ENCODE data around the gene PCBP3. TPM values are rescaled to one million over a fixed set of nuclear protein-coding genes. Genes with fewer than 3 reads are reported as not detected.
"Not testable (repeated sequence)": the region's sequence is repeated elsewhere in the genome, so short reads cannot be mapped to it uniquely, and the experiment has no call there.

The PCBP3 gene
- polyA plus RNA-seq, 3 donors, result 1.7 to 2.5 (median 2.4) TPM

DNA sequence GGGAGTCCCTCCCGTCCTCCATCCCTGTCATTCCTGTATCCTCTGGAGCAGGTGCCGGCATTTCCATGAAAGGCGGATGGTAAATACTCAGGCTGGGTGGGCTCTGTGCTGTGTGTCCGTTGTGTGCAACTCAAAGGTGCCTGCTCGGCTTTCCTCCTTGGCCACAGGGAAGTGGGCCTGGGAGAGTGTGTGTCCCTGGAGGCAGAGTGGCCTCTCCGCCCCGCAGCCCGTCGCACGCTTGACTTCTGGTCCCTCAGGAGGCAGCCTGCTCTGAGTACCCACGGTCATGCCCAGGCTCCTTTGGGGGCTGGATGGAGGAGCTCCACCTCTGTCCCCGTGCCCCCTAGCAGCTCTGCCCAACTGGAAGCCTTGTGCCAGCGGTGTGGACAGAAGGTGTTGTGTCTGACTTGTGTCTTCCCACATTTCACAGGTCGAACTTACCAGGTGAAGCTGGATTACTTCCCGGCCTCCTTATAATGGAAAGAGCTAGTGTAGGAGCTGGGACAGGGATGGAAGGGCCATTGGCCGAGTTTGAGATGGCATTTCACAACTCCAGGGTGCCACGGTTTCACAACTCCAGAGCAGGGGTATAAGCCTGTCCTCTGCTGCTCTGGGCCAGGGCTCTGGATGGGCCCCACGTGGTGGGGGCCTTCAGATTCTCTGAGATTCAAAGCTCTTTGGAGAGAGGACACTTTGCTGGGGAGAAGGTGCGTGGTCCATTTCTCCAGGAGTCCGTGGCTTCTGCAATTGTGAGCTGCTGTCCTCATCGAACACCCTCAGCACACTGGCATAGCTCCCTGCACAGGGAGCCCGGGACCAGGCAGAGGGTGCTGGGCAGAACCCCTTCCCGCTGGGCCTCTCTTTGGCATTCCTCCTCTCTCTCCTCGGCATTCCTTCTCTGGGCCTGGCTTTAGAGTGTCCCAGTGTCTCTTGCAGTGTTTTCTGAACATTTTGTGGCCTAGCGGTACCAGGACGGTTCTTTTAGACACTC lies 185.3 kb downstream of the PCBP3 start:
- no peak for DNase-seq (ENCODE audit: extremely low read depth in 1 of 11, low read depth in 9 of 11, low spot score in 4 of 11)

DNA sequence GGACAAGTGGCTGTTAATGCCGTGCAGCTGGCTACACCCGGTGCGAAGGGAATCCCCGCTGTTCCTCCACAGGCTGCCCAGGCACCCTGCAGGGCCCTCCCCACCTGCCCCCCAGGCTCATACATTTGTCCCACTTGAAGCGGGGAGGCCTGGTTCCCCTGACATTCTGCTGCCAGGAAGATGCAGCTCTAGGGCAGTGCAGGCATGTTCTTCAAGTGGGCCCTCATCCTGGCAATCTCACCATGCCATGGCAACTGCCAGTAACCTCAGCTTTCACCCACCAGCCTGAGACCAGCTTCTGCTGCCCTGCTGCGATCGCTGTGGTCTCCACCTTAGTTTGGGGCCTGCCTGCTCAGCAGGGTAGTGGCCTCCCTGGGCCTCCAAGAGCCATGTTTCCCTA lies 186.1 kb downstream of the PCBP3 start:
- no peak for DNase-seq (ENCODE audit: extremely low read depth in 1 of 11, low read depth in 9 of 11, low spot score in 4 of 11)

DNA sequence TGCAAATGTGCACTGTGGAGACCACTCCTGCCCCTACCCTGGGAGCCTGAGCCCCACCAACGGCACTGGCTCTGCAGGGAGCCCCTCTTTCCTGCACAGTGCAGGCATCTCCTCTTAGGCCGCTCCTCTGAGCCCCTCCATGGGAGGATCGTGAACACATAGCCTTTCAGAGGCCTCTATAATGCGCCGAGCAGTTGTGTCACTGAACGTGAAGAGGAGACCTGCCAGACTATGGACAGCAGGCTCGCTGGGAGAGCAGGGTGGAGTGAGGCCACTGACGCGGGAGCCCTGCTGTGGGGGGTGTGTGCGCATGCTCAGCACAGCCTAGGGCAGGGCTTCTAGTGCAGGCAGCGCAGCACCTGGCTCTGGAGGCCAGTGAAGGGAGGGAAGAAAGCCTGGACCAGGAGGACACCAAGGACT lies 186.7 kb downstream of the PCBP3 start:
- DNase-seq (ENCODE audit: extremely low read depth in 1 of 11, low read depth in 9 of 11, low spot score in 4 of 11), result no peak

DNA sequence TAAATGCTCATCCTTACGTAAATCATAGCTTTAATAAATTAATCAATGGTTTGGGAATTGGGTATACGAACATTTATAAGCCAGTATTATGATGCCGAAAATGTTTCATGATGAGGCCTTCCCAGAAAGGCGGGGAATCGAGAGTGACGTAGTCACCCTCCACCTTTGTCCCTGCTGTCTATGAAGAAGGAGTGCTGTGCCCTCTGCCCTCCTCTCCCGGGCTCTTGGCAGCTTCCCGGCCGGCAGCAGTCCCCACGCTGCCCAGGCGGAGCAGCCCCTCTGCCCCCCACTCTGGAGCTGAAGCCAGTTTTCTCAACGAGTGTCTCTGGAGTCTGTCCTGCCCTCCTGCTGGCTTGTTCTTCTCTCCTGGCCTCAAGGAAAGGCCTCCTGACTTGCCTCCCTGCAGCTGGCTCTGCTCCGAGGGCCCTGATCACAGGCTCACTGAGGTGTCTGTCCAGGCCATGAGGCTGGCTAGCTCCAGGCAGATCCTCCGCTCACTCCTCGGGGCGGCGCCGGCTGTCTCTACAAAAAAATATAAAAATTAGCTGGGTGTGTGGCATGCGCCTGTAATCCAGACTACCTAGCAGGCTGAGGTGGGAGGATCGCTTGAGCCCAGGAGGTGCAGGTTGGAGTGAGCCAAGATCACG lies 187.3 kb downstream of the PCBP3 start:
- DNase-seq (ENCODE audit: extremely low read depth in 1 of 11, low read depth in 9 of 11, low spot score in 4 of 11), result no peak

DNA sequence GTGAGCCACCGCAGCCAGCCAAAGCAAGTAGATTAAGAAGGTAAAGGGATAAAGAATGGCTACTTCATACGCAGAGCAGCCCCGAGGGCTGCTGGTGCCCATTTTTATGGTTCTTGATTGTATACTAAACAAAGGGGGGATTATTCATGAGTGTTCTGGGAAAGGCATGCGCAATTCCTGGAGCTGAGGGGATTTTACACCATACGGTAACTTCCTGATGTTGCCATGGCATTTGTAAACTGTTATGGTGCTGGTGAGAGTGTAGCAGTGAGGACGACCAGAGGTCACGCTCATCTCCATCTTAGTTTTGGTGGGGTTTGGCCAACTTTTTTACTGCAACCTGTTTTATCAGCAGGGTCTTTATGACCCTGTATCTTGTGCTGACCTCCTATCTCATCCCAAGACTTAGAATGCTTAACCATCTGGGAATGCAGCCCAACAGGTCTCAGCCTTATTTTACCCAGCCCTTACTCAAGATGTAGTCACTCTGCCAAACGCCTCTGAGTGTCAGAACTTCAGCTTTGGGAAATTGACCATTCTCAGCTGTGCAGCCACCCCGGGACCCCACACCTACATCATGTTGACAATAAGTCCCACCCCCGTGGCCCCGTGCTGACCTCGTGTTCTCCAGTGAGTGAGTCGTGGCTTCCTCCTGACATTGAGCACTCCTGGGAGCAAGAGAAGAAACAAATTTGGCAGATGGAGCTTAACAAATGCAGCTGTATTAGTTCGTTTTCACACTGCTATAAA lies 188.6 kb downstream of the PCBP3 start:
- DNase-seq (ENCODE audit: extremely low read depth in 1 of 11, low read depth in 9 of 11, low spot score in 4 of 11), result no peak

DNA sequence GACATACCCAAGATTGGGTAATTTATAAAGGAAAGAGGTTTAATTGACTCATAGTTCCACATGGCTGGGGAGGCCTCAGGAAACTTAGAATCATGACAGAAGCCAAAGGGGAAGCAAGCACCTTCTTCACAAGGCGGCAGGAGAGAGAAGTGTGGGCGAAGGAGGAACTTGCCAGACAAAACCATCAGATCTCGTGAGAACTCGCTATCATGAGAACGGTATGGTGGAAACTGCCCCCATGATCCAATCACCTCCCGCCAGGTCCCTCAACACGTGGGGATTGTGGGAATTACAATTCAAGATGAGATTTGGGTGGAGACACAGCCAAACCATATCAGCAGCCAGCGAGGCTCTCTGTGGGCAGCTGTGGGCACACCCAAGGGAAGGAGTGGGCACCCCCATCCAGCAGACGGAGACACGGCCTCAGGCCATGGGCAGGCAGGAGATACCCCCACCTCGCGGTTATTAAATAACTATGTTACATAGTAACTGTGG lies 189.3 kb downstream of the PCBP3 start:
- DNase-seq (ENCODE audit: extremely low read depth in 1 of 11, low read depth in 9 of 11, low spot score in 4 of 11), result not testable (repeated sequence)

DNA sequence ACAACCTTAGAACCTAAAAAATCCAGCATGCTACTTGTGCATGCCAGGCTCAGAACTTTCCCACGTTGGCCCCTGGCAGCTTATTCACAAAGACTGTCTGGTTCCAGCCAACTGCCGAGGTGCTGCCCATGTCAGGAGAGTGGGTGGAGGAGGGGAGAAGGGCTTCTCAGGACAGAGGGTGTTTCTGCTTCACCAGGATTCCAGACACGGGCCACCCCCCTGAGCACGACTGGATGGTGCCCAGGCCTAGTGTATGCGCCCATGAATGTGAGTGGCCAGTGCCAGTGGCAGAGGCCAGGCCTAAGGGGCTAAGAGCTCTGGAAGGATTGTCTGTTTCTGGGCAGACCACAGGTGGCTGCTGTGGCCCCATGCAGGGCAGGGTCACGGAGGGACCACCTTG lies 189.9 kb downstream of the PCBP3 start:
- no peak for DNase-seq (ENCODE audit: extremely low read depth in 1 of 11, low read depth in 9 of 11, low spot score in 4 of 11)

DNA sequence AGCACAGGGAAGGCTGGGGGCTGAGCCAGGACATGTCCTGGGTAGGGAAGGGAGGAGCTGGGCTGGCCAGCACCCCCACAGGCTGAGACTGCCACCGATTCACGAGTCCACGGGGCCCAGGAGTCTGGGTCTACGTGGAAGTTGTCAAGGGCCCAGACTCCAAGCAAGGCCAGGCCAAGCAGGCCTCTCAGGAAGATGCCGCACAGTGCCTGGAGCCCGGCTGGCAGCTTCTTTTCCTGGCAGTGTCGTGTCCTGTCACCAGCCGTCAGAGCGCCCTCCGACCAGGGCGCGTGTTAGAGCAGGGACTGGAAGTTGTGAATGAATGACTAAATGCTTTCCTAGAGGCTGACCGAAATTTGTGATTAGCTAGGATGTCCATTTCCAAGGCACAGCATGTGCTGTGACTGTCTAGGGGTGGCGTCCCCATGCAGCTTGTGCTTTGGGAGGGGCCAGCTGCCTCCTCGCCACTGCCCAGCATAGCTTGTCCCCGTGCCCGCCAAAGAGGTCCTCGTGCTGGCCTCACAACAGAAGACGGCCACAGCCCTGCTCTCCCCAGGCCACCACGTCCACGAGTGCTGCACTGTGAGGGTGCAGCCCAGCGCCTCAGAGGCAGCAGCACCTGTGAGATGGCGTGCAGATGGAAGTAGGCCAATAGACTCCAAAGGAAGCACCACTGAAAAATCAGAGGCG lies 190.6 kb downstream of the PCBP3 start:
- no peak for DNase-seq (ENCODE audit: extremely low read depth in 1 of 11, low read depth in 9 of 11, low spot score in 4 of 11)

DNA sequence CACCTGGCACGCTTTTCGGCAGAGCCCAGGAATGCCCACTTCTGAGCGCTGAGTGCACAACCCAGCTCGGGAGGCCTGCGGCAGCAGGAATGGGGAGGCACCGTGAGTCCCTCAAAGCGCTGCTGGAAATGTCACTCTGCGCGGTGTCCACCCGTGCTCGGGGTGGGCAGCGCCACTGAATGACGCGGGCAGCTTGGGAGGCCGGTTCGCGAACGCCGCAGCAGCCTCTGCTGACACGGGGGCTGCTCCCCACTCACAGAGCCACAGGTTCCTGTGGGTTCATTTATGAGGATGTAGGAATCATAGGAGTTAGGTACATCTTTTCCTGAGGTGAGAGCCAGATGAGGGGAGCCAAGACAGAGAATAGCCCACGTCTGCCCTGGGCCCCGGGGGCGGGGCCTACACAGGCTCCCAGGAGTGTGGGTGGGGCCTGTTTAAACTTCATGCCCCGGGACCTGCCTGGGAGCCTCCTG lies 191.3 kb downstream of the PCBP3 start:
- no peak for DNase-seq (ENCODE audit: extremely low read depth in 1 of 11, low read depth in 9 of 11, low spot score in 4 of 11)

DNA sequence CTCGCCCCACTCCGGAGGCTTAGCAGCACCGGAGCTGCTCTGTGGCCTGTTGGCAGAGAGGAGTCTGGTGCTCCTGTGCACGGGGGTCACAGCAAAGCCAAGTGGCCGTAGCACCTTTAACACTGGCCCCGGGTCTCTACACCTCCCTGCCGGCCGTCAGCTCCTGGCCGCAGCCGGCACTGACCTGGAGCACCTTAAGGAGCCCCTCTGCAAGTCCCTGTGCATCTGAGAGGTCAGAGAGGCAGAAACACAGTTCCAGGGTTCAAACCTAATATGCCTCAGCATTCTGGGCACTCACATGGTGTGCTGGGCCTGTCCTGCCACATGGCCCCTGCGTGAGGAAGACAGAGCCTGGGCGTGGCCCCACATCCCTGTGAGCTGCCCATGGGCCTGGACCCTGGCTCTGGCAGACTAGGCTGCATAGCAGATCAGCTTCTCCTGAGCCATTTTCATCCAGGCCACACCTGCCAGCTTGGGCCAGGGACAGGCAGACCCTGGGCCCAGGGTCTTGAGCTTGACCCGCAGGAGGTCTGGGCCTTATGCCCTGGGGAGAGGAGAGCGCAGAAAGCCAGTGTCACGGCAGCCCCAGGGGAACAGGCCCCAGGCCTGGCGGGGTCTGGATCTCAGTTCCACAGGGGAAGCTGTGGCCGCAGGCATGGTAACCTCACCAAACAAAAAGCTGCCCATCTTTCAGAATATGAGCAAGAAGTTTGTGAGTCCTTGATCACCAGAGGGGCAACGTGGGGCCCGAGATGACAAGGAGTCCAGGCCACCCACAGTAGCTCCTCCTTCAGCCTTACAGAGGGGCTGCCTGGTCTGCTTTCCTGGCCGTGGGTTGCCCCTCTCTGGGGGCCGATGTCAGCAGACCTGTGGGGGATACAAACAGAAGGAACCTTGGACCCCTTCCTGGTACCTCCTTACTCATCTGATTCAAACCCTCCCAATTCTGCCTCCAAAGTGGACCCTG lies 192.1 kb downstream of the PCBP3 start:
- DNase-seq (ENCODE audit: extremely low read depth in 1 of 11, low read depth in 9 of 11, low spot score in 4 of 11), result no peak

DNA sequence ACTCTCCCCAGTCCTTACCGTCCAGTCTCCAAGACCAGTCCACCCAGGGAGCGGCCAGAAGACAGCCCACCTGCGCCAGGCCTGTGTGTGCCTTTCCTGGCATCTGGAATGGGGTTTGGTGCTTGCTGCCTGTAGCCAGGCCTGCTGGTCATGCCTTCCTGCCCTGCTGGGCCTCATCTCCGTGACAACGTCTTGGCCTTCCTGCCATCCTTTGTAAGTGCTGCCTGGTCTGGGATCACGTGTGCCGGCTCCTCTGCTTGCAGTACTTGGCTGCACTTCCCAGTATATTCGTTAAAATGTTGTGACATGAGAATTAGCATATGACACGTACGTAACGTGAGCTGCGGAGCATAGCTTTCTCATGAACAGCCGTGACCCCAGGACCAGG lies 192.7 kb downstream of the PCBP3 start:
- DNase-seq (ENCODE audit: extremely low read depth in 1 of 11, low read depth in 9 of 11, low spot score in 4 of 11), result no peak

DNA sequence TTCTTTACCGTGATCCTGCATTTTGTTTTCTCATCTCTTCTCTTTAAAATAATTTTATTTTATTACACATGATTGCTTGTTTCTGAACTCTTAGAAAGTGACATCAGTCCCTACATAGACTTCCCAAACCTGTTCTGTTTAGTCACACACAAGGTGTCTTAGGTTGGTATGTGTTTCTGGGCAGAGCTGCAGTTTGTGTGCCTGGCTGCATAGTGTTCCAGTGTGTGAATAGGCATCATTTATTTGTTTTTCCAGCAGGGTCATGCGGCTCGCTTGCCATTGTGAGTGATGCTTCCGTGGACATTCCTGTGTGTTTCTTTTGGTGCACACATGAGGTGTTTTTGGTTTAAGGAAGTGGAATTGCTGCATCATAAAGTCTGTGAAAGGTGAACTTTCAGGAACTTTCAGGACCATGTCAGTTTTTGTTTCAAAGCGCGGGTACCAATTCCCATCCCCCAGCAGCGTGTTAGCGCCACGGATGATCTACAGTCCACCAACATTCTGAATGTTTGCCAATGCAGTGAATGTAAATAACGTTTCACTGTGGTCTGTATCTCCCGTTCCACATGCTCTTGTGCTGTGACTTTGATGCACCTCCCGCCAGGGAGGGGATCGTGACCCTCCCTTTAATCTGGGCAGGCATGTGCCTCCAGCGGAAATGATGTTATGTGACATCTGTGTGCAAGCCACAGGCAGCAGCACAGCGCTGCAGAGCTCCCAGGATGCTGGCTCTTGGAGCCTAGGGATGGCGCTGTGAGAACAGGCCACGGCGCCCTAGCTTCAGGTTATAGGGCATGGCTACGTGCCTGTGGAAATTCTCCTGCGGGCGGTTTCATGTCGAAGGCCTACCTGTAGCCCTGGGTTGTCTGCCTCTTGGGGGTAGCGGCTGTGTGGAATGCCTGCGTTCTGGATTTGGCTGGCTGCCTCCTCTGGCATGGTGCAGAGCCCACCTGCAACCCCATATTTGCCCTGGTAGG lies 193.5 kb downstream of the PCBP3 start:
- no peak for DNase-seq (ENCODE audit: extremely low read depth in 1 of 11, low read depth in 9 of 11, low spot score in 4 of 11)

DNA sequence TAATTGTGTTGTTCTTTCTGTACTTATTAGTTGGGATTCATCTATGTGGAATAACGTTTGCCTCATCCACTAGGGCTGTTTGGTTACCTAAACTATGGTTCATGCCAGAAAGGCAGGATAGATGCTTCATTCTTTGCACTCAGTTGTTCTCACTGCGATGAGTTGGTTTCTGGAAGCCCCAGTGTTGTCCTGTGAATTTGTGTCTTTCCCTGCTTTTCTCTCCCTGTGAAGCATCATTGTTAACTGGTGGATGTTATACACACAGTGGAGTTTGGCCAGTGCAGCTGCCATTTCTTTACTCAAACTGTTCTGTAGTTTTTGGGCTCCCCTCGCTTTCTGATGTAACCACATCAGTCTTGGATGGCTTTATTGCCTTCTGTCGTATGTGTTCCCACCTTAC lies 194.4 kb downstream of the PCBP3 start:
- DNase-seq (ENCODE audit: extremely low read depth in 1 of 11, low read depth in 9 of 11, low spot score in 4 of 11), result no peak

DNA sequence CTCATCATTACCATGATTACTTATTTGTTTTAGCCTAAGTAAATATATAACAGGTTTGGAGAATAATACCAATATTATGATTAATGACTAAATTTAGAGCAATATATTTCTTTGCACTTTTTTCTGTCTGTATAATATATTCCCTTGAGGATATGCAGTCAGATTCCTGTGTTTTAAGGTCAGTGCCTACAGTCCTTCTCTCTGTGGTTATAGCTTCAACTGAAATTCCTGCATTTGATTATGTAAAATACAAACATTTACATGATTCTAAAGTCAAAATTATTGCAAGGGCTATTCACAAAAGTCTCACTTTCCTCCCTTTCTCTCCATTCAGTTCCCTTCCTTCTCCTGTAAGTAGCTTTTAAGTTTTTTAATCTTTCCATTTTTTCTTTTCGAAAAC lies 195.1 kb downstream of the PCBP3 start:
- DNase-seq (ENCODE audit: extremely low read depth in 1 of 11, low read depth in 9 of 11, low spot score in 4 of 11), result no peak

DNA sequence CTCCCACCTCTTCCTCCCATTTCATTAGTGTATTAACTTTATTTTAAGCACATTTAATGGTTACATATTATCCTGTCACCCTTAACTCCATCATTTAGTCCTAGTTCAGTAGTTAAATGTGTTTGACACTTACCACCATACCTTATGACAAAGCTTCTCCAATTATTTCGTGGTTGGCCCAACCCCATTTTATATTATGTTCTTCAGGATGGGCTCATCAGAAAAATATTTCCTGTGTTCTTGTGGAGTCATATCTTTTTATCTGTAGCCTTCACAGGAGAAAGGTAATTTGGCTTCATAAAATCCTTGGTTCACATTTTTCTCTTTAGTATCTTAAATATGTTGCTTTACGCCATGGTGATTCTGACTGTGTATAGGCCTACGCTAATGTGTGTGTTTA lies 195.7 kb downstream of the PCBP3 start:
- no peak for DNase-seq (ENCODE audit: extremely low read depth in 1 of 11, low read depth in 9 of 11, low spot score in 4 of 11)

DNA sequence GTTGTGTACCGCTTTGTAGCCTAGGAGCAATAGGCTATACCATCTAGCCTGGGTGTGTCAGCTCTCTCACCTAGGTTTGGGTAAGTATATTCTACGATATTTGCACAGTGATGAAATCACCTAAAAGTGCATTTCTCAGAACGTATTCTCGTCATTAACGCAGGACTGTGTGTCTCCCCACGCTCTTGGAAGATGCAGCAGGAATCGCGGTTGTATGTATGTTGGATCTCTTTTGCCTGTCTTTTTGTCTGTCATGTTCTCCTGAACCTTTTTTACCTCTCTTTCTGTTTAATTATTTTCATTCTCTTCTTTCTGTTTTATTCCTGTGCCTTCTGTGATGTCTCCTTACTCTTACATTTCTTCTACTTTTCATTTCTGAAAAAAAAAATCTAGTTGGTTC lies 197.5 kb downstream of the PCBP3 start:
- no peak for DNase-seq (ENCODE audit: extremely low read depth in 1 of 11, low read depth in 9 of 11, low spot score in 4 of 11)

DNA sequence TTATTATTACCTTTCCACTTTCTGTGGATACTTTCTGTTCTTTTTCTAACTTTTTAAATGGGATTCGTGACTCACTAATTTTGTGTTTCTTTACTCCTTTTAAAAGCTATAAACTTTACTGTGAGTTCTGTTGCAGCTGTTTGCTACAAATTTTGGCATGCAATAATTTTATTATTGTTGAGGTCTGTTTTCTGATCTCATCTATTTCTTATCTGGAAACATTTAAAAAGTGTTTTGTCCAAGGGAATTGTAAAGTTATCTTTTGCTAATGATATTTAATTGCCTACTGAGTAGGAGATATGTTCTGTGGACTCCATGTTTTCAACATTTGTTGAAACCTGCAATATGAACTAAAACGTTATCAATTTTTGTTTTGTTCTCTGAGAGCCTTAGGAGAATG lies 199.9 kb downstream of the PCBP3 start:
- no peak for DNase-seq (ENCODE audit: extremely low read depth in 1 of 11, low read depth in 9 of 11, low spot score in 4 of 11)
